HepG2 (cell line): ENCODE results near the gene RPS8. TPM values are rescaled to one million over a fixed set of nuclear protein-coding genes. Genes with fewer than 3 reads are reported as not detected.

Source experiments
- BCL6 ChIP-seq: IDR thresholded peaks from 2 replicates; pipeline ENCODE4 v1.6.1; 2016; ENCODE audit warnings: missing genetic modification reagents, missing compliant biosample characterization
- BRD4 ChIP-seq: sonication (generic); formaldehyde crosslinking; IDR thresholded peaks from 2 replicates; pipeline ENCODE4 v1.4.0; 2020; ENCODE audit warnings: missing genetic modification reagents
- CBFB ChIP-seq: sonication (generic); formaldehyde crosslinking; IDR thresholded peaks from 2 replicates; pipeline ENCODE4 v1.4.0; 2020; ENCODE audit warnings: missing genetic modification reagents
- CENPT ChIP-seq: sonication (generic); formaldehyde crosslinking; IDR thresholded peaks from 2 replicates; pipeline ENCODE4 v1.8.0; 2022; ENCODE audit warnings: low read depth, mild to moderate bottlenecking, moderate library complexity, missing genetic modification reagents
- DMAP1 ChIP-seq: IDR thresholded peaks from 2 replicates; pipeline ENCODE4 v1.6.1; 2016
- HDAC2 ChIP-seq: sonication (generic); formaldehyde crosslinking; IDR thresholded peaks from 2 replicates; pipeline ENCODE4 v1.4.0; 2020; ENCODE audit warnings: missing genetic modification reagents
- MAF1 ChIP-seq: sonication (generic); formaldehyde crosslinking; IDR thresholded peaks from 2 replicates; pipeline ENCODE4 v1.5.0; 2020; ENCODE audit warnings: missing genetic modification reagents, borderline replicate concordance
- MXD4 ChIP-seq: IDR thresholded peaks from 2 replicates; pipeline ENCODE4 v1.6.1; 2016; ENCODE audit warnings: mild to moderate bottlenecking, missing biosample characterization, missing genetic modification reagents
- NR2F6 ChIP-seq, 2 experiments: IDR thresholded peaks; 2 replicates each; pipeline ENCODE4 v1.6.1; 2016; ENCODE audit warnings: antibody characterized with exemption in 1 of 2, mild to moderate bottlenecking in 1 of 2
- PHF5A ChIP-seq: IDR thresholded peaks from one replicate; pipeline ENCODE4 v1.6.1; 2018; ENCODE audit warnings: low read depth, missing genetic modification reagents; ENCODE audit not compliant: unreplicated experiment
- POLR2AphosphoS2 ChIP-seq: IDR thresholded peaks from 2 replicates; pipeline ENCODE4 v1.6.1; 2011; ENCODE audit warnings: low read depth, low read length, improper control_type of control experiment
- RXRA ChIP-seq: sonication (generic); formaldehyde crosslinking; IDR thresholded peaks from 2 replicates; pipeline ENCODE4 v1.5.1; 2020; ENCODE audit warnings: missing genetic modification reagents
- SNAPC2 ChIP-seq: sonication (generic); formaldehyde crosslinking; IDR thresholded peaks from 2 replicates; pipeline ENCODE4 v1.8.1; 2022; ENCODE audit warnings: mild to moderate bottlenecking, missing genetic modification reagents
- STAT5B ChIP-seq: sonication (generic); formaldehyde crosslinking; IDR thresholded peaks from 2 replicates; pipeline ENCODE4 v1.4.0; 2020; ENCODE audit warnings: missing genetic modification reagents
- TEAD3 ChIP-seq: optimal IDR thresholded peaks from 2 replicates; pipeline ENCODE3; 2016; ENCODE audit warnings: borderline replicate concordance
- XRCC5 ChIP-seq: fragments of 200-400 bp; formaldehyde crosslinking; optimal IDR thresholded peaks from 2 replicates; pipeline ENCODE3; 2017; ENCODE audit warnings: mild to moderate bottlenecking, low read length
- ZNF350 ChIP-seq: sonication (generic); formaldehyde crosslinking; IDR thresholded peaks from 2 replicates; pipeline ENCODE4 v1.4.0; 2020; ENCODE audit warnings: mild to moderate bottlenecking, low read depth, missing genetic modification reagents, borderline replicate concordance
- ZNF451 ChIP-seq: sonication (generic); formaldehyde crosslinking; IDR thresholded peaks from 2 replicates; pipeline ENCODE4 v1.5.0; 2020; ENCODE audit warnings: mild to moderate bottlenecking, missing genetic modification reagents
- ZNF468 ChIP-seq: sonication (generic); formaldehyde crosslinking; IDR thresholded peaks from 2 replicates; pipeline ENCODE4 v1.8.0; 2022; ENCODE audit warnings: mild to moderate bottlenecking, moderate library complexity, missing genetic modification reagents
- ZNF703 ChIP-seq: sonication (generic); formaldehyde crosslinking; IDR thresholded peaks from 2 replicates; pipeline ENCODE4 v1.5.1; 2020; ENCODE audit warnings: missing genetic modification reagents, mild to moderate bottlenecking, moderate library complexity, borderline replicate concordance
- ZSCAN29 ChIP-seq: sonication (generic); formaldehyde crosslinking; conservative IDR thresholded peaks from 2 replicates; pipeline ENCODE4 v1.4.0; 2020; ENCODE audit warnings: mild to moderate bottlenecking, missing genetic modification reagents
- polyA plus RNA-seq, 8 experiments: library from polyadenylated mRNA; depleted of rRNA in 3 of 8; stranded (reverse) in 7 of 8; unstranded in 1 of 8; fragments of >200 nt; fragmentation: Illumina TruSeq in 4 of 8; extraction: Trizol in 4 of 8; gene quantifications; 2 replicates each; pipeline versions ENCODE4 v1.2.1 to v1.2.3, GENCODE V29; 2011 to 2016; ENCODE audit warnings: low read depth in 4 of 8, missing spikeins in 1 of 8, mixed read lengths in 1 of 8; ENCODE audit not compliant: insufficient read depth in 1 of 8
- total RNA-seq, 5 experiments: library from RNA; depleted of rRNA; stranded (reverse); fragments of >200 nt; fragmentation: Illumina TruSeq; extraction: Trizol; gene quantifications; 2 replicates each; pipeline ENCODE4 v1.2.3, GENCODE V29; 2016; ENCODE audit warnings: low read depth in 1 of 5
- TF ChIP-seq, protein P1 (sequence below): sonication (generic); formaldehyde crosslinking; IDR thresholded peaks from 2 replicates; pipeline ENCODE4 v1.4.0; 2020; ENCODE audit warnings: missing genetic modification reagents
- TF ChIP-seq, protein P2 (sequence below): sonication (generic); IDR thresholded peaks from 2 replicates; pipeline ENCODE4 v1.6.1; 2016; ENCODE audit warnings: low read depth, borderline replicate concordance
- TF ChIP-seq, protein P3 (sequence below): sonication (generic); formaldehyde crosslinking; IDR thresholded peaks from 2 replicates; pipeline ENCODE4 v1.9.0; 2022; ENCODE audit warnings: low read depth, missing genetic modification reagents
- TF ChIP-seq, protein P4 (sequence below): sonication (generic); formaldehyde crosslinking; IDR thresholded peaks from 2 replicates; pipeline ENCODE4 v1.5.1; 2020; ENCODE audit warnings: mild to moderate bottlenecking, moderate library complexity, missing genetic modification reagents

The RPS8 gene
- total and polyA plus RNA-seq, 2 of the 13 experiments (the other 11 are each of a cell fraction or from before 2014, with no cell fraction given) = 2,628 to 2,822 TPM

DNA sequence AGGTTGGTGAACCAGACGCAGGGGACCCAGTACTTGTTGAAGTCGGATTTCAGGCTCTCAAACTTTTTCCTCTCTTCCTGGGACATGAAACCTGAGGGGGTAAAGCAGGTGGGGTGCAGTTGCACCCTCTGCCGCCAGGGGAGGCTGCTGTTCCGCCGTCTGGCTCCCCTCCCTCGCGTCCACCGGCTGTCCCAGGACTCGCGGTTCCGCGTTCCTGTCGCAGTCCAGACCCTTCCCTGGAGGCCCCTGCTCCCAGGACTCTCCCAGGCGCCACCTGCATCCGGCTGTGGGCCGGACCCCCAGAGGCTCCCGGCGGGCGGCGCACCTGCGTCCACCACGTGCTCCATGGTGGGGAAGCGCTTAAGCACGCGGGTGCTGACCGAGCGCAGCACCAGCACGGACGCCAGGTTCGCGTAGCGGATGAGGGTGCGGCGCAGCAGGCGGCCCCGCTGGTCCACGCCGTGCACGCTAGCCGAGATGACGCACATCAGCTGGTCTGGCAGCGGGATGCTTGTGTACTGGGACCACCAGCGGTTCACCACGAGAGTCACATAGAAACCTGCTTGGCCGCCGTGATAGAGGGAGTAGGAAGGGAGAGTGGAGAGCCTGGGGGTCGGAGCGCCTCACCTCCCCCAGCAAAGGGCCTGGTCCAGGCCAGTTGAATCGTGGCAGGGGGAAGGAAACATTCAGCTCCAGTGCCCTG lies 10.9 kb downstream of the RPS8 start (continued):
- TF ChIP-seq, protein P1, sequence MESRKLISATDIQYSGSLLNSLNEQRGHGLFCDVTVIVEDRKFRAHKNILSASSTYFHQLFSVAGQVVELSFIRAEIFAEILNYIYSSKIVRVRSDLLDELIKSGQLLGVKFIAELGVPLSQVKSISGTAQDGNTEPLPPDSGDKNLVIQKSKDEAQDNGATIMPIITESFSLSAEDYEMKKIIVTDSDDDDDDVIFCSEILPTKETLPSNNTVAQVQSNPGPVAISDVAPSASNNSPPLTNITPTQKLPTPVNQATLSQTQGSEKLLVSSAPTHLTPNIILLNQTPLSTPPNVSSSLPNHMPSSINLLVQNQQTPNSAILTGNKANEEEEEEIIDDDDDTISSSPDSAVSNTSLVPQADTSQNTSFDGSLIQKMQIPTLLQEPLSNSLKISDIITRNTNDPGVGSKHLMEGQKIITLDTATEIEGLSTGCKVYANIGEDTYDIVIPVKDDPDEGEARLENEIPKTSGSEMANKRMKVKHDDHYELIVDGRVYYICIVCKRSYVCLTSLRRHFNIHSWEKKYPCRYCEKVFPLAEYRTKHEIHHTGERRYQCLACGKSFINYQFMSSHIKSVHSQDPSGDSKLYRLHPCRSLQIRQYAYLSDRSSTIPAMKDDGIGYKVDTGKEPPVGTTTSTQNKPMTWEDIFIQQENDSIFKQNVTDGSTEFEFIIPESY (CRISPR knock-in tag) = peak; percentile 94
- TF ChIP-seq XRCC5 (peak; percentile 67), CBFB (CRISPR knock-in tag) (peak; percentile 75), PHF5A (CRISPR knock-in tag) (no peak), POLR2AphosphoS2 (no peak), ZNF350 (CRISPR knock-in tag) (0 out of 2 replicates have a peak, but pooled peaks have one; percentile 25), ZSCAN29 (no peak), BCL6 (CRISPR knock-in tag) (peak; percentile 19; the same call in 1 of the 2 replicates), ZNF703 (CRISPR knock-in tag) (no peak), BRD4 (peak; percentile 60; the same call in 1 of the 2 replicates), ZNF468 (CRISPR knock-in tag) (0 out of 2 replicates have a peak, but pooled peaks have one; percentile 46), STAT5B (CRISPR knock-in tag) (0 out of 2 replicates have a peak, but pooled peaks have one; percentile 70), NR2F6 (IDR thresholded peaks at IDR 0.05) (no peak), NR2F6 (CRISPR knock-in tag; IDR thresholded peaks at IDR 0.05) (peak; percentile 31; the same call in 1 of the 2 replicates), TEAD3 (CRISPR knock-in tag) (peak; percentile 91), SNAPC2 (no peak), HDAC2 (CRISPR knock-in tag) (peak; percentile 48; the same call in 1 of the 2 replicates), DMAP1 (CRISPR knock-in tag) (peak; percentile 53; the same call in 1 of the 2 replicates), MXD4 (peak; percentile 87; the same call in 1 of the 2 replicates), RXRA (CRISPR knock-in tag) (peak; percentile 62; the same call in 1 of the 2 replicates), ZNF451 (0 out of 2 replicates have a peak, but pooled peaks have one; percentile 55), CENPT (0 out of 2 replicates have a peak, but pooled peaks have one; percentile 39), MAF1 (CRISPR knock-in tag) (no peak)
- TF ChIP-seq, protein P2, sequence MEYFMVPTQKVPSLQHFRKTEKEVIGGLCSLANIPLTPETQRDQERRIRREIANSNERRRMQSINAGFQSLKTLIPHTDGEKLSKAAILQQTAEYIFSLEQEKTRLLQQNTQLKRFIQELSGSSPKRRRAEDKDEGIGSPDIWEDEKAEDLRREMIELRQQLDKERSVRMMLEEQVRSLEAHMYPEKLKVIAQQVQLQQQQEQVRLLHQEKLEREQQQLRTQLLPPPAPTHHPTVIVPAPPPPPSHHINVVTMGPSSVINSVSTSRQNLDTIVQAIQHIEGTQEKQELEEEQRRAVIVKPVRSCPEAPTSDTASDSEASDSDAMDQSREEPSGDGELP = peak; percentile 47; the same call in 1 of the 2 replicates
- TF ChIP-seq, protein P3, sequence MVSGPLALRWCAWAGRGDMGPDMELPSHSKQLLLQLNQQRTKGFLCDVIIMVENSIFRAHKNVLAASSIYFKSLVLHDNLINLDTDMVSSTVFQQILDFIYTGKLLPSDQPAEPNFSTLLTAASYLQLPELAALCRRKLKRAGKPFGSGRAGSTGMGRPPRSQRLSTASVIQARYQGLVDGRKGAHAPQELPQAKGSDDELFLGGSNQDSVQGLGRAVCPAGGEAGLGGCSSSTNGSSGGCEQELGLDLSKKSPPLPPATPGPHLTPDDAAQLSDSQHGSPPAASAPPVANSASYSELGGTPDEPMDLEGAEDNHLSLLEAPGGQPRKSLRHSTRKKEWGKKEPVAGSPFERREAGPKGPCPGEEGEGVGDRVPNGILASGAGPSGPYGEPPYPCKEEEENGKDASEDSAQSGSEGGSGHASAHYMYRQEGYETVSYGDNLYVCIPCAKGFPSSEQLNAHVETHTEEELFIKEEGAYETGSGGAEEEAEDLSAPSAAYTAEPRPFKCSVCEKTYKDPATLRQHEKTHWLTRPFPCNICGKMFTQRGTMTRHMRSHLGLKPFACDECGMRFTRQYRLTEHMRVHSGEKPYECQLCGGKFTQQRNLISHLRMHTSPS = 0 out of 2 replicates have a peak, but pooled peaks have one; percentile 39
- TF ChIP-seq, protein P4, sequence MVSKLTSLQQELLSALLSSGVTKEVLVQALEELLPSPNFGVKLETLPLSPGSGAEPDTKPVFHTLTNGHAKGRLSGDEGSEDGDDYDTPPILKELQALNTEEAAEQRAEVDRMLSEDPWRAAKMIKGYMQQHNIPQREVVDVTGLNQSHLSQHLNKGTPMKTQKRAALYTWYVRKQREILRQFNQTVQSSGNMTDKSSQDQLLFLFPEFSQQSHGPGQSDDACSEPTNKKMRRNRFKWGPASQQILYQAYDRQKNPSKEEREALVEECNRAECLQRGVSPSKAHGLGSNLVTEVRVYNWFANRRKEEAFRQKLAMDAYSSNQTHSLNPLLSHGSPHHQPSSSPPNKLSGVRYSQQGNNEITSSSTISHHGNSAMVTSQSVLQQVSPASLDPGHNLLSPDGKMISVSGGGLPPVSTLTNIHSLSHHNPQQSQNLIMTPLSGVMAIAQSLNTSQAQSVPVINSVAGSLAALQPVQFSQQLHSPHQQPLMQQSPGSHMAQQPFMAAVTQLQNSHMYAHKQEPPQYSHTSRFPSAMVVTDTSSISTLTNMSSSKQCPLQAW (CRISPR knock-in tag) = peak; percentile 74; the same call in 1 of the 2 replicates
